Adrenal gland (tissue), 12 donors: ENCODE data around the gene ALOX15. TPM values are rescaled to one million over a fixed set of nuclear protein-coding genes. Genes with fewer than 3 reads are reported as not detected.

Source experiments
- DNase-seq, 7 donors: peaks; one replicate each; pipeline ENCODE4 v3.0.0-alpha.2; 2019 to 2020
- H3K27ac ChIP-seq, 5 donors: fragments of 200-600 bp; sonication (generic) in 4 of 5; 1 replicate in 3 of 5; 2 replicates in 2 of 5; pipeline versions ENCODE4 v1.5.1 to v1.8.0; 2016 to 2020; ENCODE audit warnings: mild to moderate bottlenecking in 1 of 5
- H3K27me3 ChIP-seq: fragments of 200-600 bp; 2 replicates; pipeline ENCODE4 v1.8.0; 2021
- H3K36me3 ChIP-seq, 2 donors: fragments of 200-600 bp; replicated peaks in 1 of 2; 1 replicate in 1 of 2; 2 replicates in 1 of 2; pipeline versions ENCODE4 v1.5.1 to v1.8.0; 2018 to 2022
- H3K4me1 ChIP-seq, 2 donors: fragments of 200-600 bp; replicated peaks in 1 of 2; 1 replicate in 1 of 2; 2 replicates in 1 of 2; pipeline versions ENCODE4 v1.5.1 to v1.8.0; 2018 to 2021
- H3K4me3 ChIP-seq, 4 donors: fragments of 200-600 bp; sonication (generic) in 3 of 4; one replicate each; pipeline ENCODE4 v1.5.1; 2016 to 2018
- H3K9me3 ChIP-seq, 3 donors: fragments of 200-600 bp; sonication (generic) in 1 of 3; replicated peaks in 1 of 3; 1 replicate in 2 of 3; 2 replicates in 1 of 3; pipeline versions ENCODE4 v1.5.1 to v1.8.0; 2016 to 2021
- POLR2A ChIP-seq, 2 donors: fragments of 450-650 bp; IDR thresholded peaks; one replicate each; pipeline ENCODE4 v1.6.1; 2017; ENCODE audit warnings: antibody characterized with exemption in 2 of 2, mild to moderate bottlenecking in 2 of 2, moderate library complexity in 1 of 2
- WGBS, 4 donors: extraction: QIAGEN DNeasy Blood & Tissue Kit in 2 of 4; methylation state at CpG; one replicate each; pipeline versions ENCODE4 v1.1.5 to v1.1.7; 2013 to 2017; 5-methylcytosine and 5-hydroxymethylcytosine counted together
- intact Hi-C, 2 donors: fragments of 100-400 bp; cut with DNase I; formaldehyde crosslinking; loops; one replicate each; pipeline versions ENCODE4 v1.14.1 to v1.15.0; 2022 to 2023
- polyA plus RNA-seq, 3 donors: library from polyadenylated mRNA; stranded (reverse); fragments of 200-250 nt in 2 of 3; fragments of 350-450 nt in 1 of 3; fragmentation: Illumina TruSeq in 1 of 3; extraction: RNeasy Lipid Tissue Mini Kit (QIAGEN cat#74804) in 1 of 3; gene quantifications; one replicate each; pipeline ENCODE4 v1.2.3, GENCODE V29; 2013 to 2014
- total RNA-seq, 9 donors: library from RNA; depleted of rRNA in 4 of 9; stranded (reverse); fragments of >200 nt in 4 of 9; fragments of 120-200 nt in 1 of 9; fragmentation: NEBNext Ultra II Directional in 1 of 9; extraction: Animal tissue kit (Norgen Biotek cat#: 25700) in 1 of 9; gene quantifications; one replicate each; pipeline versions ENCODE4 v1.1.0 to v1.2.4, GENCODE V29; 2013 to 2023
- TF ChIP-seq, protein P1 (sequence below), 6 experiments: fragments of 450-650 bp in 4 of 6; fragments of 200-600 bp in 2 of 6; sonication (generic) in 1 of 6; IDR thresholded peaks; 1 replicate in 5 of 6; 2 replicates in 1 of 6; pipeline versions ENCODE4 v1.5.1 to v1.8.0; 2016 to 2021; ENCODE audit warnings: antibody characterized with exemption in 6 of 6, mild to moderate bottlenecking in 2 of 6, moderate library complexity in 1 of 6
- donor health status: healthy with polysubstance abuse.
- donor health status: Bipolar disorder and iron deficiency.
- donor health status: DM: yes; HTN: yes; CAD: no.
- donor health status: DM: no; HTN: no; CAD: no.
- donor health status: DM: no; HTN: no; CAD: no.
- donor health status: DM: yes; HTN: yes; CAD: no.

The ALOX15 gene
- total and polyA plus RNA-seq, 12 donors = 0.08 to 0.56 (median 0.22) TPM; not detected in 9

DNA sequence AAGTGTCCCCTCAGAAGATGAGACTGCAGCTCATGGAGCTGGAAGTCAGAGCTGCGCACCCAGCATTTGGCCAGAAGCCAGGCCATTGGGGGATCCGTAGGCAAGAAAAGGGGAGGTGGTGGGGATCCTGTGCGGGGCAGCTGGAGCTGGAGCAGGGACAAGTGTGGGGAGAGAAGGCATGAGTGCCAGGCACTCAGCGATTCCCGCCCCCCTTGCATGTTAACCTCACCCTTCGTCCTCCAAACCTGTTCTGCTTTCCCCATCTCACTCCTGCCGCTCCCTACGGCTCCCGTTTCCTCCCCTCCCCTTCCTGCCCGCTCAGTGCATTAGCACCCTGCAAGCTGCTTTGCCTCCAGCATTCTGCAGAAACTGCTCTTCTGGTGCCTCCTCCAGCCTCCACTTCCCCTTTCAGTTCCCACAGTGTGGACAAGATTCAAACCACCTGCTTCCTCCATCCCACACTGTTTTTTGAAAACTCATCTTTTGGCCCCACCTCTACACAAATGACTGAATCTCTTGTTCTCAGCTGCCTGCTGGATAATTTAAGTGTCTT lies 5.6 kb downstream of the ALOX15 start:
- H3K36me3 ChIP-seq = no peaks in the 10 kb centered on the region
- TF ChIP-seq, protein P1, sequence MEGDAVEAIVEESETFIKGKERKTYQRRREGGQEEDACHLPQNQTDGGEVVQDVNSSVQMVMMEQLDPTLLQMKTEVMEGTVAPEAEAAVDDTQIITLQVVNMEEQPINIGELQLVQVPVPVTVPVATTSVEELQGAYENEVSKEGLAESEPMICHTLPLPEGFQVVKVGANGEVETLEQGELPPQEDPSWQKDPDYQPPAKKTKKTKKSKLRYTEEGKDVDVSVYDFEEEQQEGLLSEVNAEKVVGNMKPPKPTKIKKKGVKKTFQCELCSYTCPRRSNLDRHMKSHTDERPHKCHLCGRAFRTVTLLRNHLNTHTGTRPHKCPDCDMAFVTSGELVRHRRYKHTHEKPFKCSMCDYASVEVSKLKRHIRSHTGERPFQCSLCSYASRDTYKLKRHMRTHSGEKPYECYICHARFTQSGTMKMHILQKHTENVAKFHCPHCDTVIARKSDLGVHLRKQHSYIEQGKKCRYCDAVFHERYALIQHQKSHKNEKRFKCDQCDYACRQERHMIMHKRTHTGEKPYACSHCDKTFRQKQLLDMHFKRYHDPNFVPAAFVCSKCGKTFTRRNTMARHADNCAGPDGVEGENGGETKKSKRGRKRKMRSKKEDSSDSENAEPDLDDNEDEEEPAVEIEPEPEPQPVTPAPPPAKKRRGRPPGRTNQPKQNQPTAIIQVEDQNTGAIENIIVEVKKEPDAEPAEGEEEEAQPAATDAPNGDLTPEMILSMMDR (IDR thresholded peaks at IDR 0.05) = no peak
- TF ChIP-seq POLR2A (IDR thresholded peaks at IDR 0.05) = no peak
- H3K4me3 ChIP-seq = no peak overlapping the region
- H3K27me3 ChIP-seq = peaks cover 9% of the 10 kb centered on the region
- intact Hi-C loops = no loop called here
- H3K27ac ChIP-seq = no peak overlapping the region
- 15 to 29% (median 22%) methylated on average over 10 of the region's 10 CpGs for WGBS, 4 donors
- H3K9me3 ChIP-seq = no peaks in the 10 kb centered on the region
- no peaks in the 10 kb centered on the region for H3K4me1 ChIP-seq
- no peak for DNase-seq

DNA sequence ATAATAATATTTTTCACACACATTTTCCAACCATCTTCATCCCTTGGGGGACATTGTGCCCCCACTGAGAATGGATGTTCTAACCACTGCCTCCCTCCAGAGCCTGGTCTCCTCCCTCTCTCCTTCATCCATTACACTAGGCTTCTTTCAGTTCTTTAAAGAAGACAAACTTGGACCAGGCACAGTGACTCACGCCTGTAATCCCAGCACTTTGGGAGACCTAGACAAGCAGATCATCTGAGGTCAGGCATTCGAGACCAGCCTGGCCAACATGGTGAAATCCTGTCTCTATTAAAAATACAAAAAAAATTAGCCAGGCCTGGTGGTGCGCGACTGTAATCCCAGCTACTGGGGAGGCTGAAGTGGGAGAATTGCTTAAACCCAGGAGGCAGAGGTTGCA lies 6.5 kb downstream of the ALOX15 start:
- H3K4me3 ChIP-seq = no peak overlapping the region
- no peak for DNase-seq
- no peaks in the 10 kb centered on the region for H3K36me3 ChIP-seq
- no peak overlapping the region for H3K27ac ChIP-seq
- WGBS, 4 donors = 53 to 59% (median 57%) methylated on average over 4 of the region's 4 CpGs
- H3K27me3 ChIP-seq = peaks cover 9% of the 10 kb centered on the region
- intact Hi-C loops = loop anchor here in 1 of 2 donors (5.0 kb wide), 1 partner anchor 213 kb away; no protein-coding TSS in a partner anchor
- no peak for TF ChIP-seq POLR2A (IDR thresholded peaks at IDR 0.05)
- TF ChIP-seq, protein P1 (IDR thresholded peaks at IDR 0.05) = no peak
- H3K4me1 ChIP-seq = no peaks in the 10 kb centered on the region
- H3K9me3 ChIP-seq = no peaks in the 10 kb centered on the region

DNA sequence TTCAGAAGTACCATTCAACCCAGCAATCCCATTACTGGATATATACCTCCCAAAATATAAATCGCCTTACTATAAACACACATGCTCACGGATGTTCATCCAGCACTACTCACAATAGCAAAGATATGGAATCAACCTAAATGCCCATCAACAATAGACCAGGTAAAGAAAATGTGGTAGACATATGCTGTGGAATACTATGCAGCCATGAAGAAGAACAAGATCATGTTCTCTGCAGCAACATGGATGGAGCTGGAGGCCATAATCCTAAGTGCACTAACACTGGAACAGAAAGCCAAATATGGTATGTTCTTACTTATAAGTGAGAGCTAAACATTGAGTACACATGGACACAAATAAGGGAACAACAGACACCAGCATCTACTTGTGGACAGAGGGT lies 7.8 kb downstream of the ALOX15 start:
- no peaks in the 10 kb centered on the region for H3K36me3 ChIP-seq
- WGBS, 4 donors = 77 to 88% (median 83%) methylated on average over 2 of the region's 2 CpGs
- H3K27ac ChIP-seq = no peak overlapping the region
- intact Hi-C loops = loop anchor here in 1 of 2 donors (5.0 kb wide), 1 partner anchor 211 kb away; no protein-coding TSS in a partner anchor
- no peaks in the 10 kb centered on the region for H3K4me1 ChIP-seq
- H3K9me3 ChIP-seq = no peaks in the 10 kb centered on the region
- DNase-seq = no peak
- H3K4me3 ChIP-seq = no peak overlapping the region
- peaks cover 5% of the 10 kb centered on the region for H3K27me3 ChIP-seq
- TF ChIP-seq, protein P1 (IDR thresholded peaks at IDR 0.05) = no peak
- no peak for TF ChIP-seq POLR2A (IDR thresholded peaks at IDR 0.05)

DNA sequence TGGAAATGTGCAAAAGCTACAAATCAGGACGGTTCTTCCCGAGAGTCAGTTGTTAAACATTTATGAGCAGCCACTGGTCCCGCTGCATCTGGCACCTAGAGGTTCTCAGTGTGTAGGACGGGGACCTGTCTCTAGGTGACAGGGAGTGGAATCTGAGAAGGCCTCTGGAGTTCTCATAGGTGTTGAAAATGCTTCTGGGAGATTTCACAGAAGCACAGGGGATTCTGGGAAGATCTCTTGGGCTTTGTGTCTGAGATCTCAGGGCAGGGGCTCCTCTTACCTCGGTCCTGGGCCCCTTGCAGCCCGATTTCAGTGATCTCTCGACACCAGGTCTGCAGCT lies 8.9 kb downstream of the ALOX15 start:
- Histone ChIP-seq H3K9me3 (no peaks in the 10 kb centered on the region), H3K4me3 (no peak overlapping the region), H3K36me3 (no peaks in the 10 kb centered on the region), H3K27ac (no peak overlapping the region), H3K27me3 (peaks cover 3% of the 10 kb centered on the region), H3K4me1 (no peaks in the 10 kb centered on the region)
- no peak for TF ChIP-seq POLR2A (IDR thresholded peaks at IDR 0.05)
- TF ChIP-seq, protein P1 (IDR thresholded peaks at IDR 0.05) = no peak
- WGBS, 4 donors = 72 to 83% (median 79%) methylated on average over 2 to 7 of the region's 7 CpGs
- intact Hi-C loops = loop anchor here in 1 of 2 donors (5.0 kb wide), 1 partner anchor 210 kb away; no protein-coding TSS in a partner anchor
- no peak for DNase-seq
